T1000 (cell line): ENCODE data around the gene CFB.
"Not testable (repeated sequence)": the region's sequence is repeated elsewhere in the genome, so short reads cannot be mapped to it uniquely, and the experiment has no call there.

Experiments
- DNase-seq: peaks from one replicate; lab custom pipeline; 2025; ENCODE audit warnings: mixed read lengths; lab: John Stamatoyannopoulos, UW

The CFB gene

GRCh38 chr6:31945507-31946369, at the start of gene CFB:
Gene CFB, plus strand, starts transcription at chr6:31946095. Its CDS starts 127 bp downstream, at chr6:31946222.
- DNase-seq = peak; percentile 20

GRCh38 chr6:31896493-31896855, 49.4 kb upstream of the CFB start:
- no peak for DNase-seq

GRCh38 chr6:31896856-31897611, 48.9 kb upstream of the CFB start:
- no peak for DNase-seq

GRCh38 chr6:31897612-31898382, 48.1 kb upstream of the CFB start, which contains the start of gene EHMT2:
Gene EHMT2, minus strand, starts transcription at chr6:31897698. Its CDS starts 21 bp downstream, at chr6:31897677.
- peak; percentile 60 for DNase-seq

GRCh38 chr6:31898383-31899011, 47.4 kb upstream of the CFB start:
- DNase-seq = no peak

- no peak for DNase-seq
Measured at GRCh38 chr6:31899215-31899614, 46.7 kb upstream of the CFB start.

GRCh38 chr6:31899882-31900722, 45.8 kb upstream of the CFB start:
- DNase-seq = no peak

- DNase-seq = no peak
Measured at GRCh38 chr6:31900917-31901414, 44.9 kb upstream of the CFB start.

GRCh38 chr6:31901415-31901952, 44.4 kb upstream of the CFB start:
- DNase-seq = peak; percentile 28

- peak; percentile 93 for DNase-seq
Measured at GRCh38 chr6:31901953-31902643, 43.8 kb upstream of the CFB start, which contains the start of gene ZBTB12. Gene ZBTB12, minus strand, starts transcription at chr6:31902086. Its CDS starts 781 bp downstream, at chr6:31901305.

GRCh38 chr6:31903957-31904356, 41.9 kb upstream of the CFB start:
- DNase-seq = no peak

- no peak for DNase-seq
Measured at GRCh38 chr6:31905041-31905440, 40.9 kb upstream of the CFB start.

- no peak for DNase-seq
Measured at GRCh38 chr6:31906122-31906521, 39.8 kb upstream of the CFB start.

GRCh38 chr6:31906727-31907126, 39.2 kb upstream of the CFB start:
- DNase-seq = not testable (repeated sequence)

- DNase-seq = no peak
Measured at GRCh38 chr6:31907158-31907813, 38.6 kb upstream of the CFB start.

- DNase-seq = not testable (repeated sequence)
Measured at GRCh38 chr6:31908255-31908654, 37.6 kb upstream of the CFB start.

- DNase-seq = no peak
Measured at GRCh38 chr6:31908791-31909190, 37.1 kb upstream of the CFB start.

GRCh38 chr6:31909298-31909697, 36.6 kb upstream of the CFB start:
- not testable (repeated sequence) for DNase-seq
